Endometrial microvascular endothelial cells (primary cell): ENCODE data around the gene HYLS1. TPM values are rescaled to one million over a fixed set of nuclear protein-coding genes. Genes with fewer than 3 reads are reported as not detected.

Experiments
- in situ Hi-C: cut with HindIII; loops from 2 replicates; pipeline ENCODE4 v1.10.0; 2017; ENCODE audit warnings: low sequenced_read_pairs, low pct_unique_long_range_greater_than_20kb; ENCODE audit errors: inconsistent ontology term
- total RNA-seq: library from RNA; depleted of rRNA; stranded (reverse); fragments of >200 nt; gene quantifications from one replicate; pipeline ENCODE4 v1.2.3, GENCODE V29; 2015; ENCODE audit errors: inconsistent ontology term

The HYLS1 gene
- total RNA-seq, 1 donor from 2014 or later = 12.4 TPM

DNA sequence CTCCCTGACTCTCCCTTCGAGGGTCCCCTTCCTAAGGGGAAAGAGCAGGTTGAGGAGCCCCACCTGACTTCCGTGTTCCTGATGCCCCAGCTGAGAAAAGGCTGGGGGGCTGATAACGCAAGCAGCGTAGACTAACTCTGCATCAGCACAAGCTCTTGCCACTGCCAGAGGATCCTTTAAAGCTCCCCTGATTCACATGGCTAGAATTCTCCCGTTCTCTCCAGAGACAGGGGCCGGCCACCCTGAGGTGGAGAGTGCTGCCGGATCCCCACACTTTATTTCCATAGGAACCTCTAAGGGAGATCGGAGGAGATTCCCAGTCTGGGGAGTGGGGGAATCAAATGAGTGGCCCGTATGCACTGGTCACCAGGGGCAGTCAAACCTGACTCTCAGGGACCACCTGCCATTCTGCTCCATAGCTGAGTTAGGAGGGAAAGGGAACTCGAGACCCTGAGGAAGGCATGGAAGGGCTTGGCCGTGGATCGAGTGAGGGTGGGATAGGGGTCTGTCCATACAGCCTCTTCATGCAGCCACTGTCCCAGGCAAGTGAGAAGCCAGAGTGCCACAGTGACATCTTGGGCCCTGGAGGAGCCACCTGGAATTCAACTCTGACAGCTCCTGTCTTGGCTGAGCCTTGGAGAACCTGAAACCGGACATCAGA, 57.0 kb downstream of the HYLS1 start:
- in situ Hi-C loops = loop anchor here (25.0 kb wide), 1 partner anchor 243 kb away; no protein-coding TSS in a partner anchor

DNA sequence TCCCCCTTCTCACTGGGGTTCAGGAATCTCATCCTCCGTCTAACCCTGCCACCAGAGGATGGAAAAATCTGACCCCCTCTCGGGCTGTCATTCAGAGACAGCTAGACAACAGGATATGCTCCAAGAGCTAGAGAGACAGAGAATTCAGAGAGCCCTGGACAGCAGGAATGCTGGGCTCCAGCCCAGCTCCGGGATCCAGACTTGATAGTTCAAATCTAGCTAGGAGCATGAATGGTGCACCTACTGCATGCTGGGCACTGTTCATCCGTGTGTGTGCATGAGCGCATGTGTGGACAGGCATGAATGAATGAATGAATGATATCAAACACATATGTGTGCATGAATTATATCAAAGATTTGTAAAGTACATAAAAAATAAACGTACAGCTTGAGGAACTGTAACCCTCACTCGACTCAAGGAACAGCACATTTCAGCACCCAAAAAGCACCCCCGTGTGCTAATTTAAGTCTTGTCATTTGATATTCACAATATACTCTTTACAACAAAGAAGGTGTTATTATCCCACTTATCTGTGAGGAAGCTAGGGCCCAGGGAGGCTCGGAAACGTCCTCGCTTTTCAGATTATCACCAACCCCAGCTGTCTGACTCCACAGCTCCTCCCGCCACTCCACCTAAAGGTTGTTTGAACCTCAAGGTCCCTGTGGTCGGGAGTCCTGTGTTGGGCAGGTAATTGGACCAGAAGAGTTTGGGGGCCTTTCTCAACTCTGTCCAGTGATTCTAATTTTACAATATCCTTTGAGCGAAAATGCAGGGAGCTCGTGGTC, 57.7 kb downstream of the HYLS1 start:
- in situ Hi-C loops = loop anchor here (25.0 kb wide), 1 partner anchor 242 kb away; no protein-coding TSS in a partner anchor

DNA sequence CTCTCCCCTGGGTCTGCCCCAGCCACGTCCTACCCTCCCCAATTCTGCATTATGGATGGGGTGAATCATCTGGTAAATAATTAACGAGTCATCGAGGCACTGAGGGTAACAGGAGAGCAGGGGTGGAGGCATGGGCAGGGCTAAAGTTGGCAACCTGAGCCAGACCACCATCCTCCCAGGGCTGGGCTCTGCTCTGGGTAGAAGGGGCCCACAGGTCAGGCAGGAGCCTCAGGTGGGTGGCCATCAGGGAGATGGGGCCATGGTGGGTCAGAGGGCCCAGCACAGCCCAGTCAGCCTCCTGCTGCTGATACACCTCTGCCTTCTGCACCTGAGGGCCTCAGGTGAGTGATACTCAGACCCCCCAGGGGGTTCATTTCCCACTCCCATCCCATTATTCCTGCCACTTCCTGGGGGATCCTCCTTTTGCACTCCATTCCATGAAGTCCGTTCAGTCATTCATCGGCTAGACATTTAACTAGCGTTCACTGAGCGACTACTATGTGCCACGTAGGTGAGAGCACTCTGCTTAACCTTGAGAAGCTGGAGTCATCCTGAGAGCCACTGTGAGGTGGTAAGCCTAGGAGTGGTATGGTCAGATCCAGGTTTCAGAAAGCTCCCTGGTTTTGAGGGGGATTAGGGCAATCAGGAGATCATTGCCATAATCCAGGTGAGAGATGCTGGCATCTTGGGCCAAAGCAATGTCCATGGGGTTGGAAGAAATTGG, 58.5 kb downstream of the HYLS1 start, which contains the start of gene VSIG10L2:
TSS of gene VSIG10L2 (plus strand) at position 248 of the 724 bp plus-strand sequence. CDS start at position 260, 12 bp downstream.
- in situ Hi-C loops = loop anchor here (25.0 kb wide), 1 partner anchor 241 kb away; no protein-coding TSS in a partner anchor

DNA sequence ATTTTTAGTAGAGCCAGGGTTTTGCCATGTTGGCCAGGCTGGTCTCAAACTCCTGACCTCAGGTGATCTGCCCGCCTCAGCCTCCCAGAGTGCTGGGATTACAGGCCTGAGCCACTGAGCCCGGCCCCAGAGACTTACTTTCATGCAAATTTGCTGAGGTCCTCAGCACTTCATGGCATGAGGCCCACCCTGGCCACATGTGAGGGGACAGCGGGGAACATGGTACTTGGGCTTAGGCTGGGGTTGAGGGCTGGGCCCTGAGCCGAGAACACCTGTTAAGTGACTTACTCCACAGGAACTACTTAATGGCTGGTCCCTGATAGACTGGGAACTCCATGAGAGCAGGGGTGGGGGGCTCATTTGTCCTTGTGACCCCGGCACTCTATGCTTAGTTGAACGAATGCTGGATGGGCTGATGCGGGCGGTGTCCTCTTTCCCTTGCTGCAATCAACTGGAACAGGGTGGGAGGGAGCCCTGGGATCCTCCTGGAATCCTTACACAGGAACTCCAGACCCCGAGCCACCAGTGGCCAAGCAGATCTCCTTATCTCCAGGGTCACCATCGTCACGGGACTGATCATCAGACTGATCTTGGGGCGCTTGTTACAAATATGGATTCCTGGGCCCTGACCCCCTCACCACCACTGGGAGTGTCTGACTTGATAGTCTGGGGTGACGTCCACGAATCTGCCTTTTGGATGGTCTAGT, 59.4 kb downstream of the HYLS1 start:
- in situ Hi-C loops = loop anchor here (25.0 kb wide), 1 partner anchor 240 kb away; no protein-coding TSS in a partner anchor

DNA sequence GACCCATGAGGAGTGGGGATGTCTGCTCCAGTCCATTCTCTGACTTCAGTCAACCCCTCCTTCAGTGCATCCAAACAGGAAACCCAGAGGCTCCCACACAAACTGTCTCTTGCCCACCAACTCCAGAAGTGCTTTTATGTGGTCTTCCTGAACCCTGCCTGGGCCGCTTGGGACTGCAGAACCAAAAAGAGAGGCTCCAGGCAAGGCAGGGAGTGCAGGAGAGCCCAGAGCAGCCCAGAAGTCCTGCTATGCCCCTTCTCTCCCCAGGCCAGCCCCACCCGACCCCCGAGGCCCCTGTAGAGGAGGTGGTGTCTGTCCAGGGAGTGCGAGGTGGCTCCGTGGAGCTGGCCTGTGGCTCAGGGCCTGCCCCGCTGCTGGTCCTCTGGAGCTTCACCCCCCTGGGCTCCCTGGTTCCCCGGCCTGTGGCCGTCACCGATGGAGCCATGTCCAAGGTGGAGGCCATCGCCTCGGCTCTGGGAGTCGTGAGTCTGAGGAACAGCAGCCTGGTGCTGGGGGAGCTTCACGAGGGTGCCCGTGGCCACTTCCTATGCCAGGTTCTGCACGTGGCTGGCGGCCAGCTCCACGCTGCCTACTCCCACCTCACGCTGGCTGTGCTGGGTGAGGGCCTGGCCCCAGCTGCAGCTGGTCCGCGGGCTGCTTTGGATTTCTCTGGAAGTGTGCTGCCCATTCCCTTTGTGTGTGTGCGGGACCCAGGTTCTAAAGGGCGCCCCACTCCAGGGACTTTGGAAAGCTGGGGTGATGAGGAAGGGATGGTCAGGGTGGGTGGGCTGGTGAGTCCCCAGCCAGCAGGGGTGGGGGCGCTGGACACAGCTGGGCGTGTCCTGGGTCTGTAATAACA, 60.2 kb downstream of the HYLS1 start:
- in situ Hi-C loops = loop anchor here (25.0 kb wide), 1 partner anchor 240 kb away; no protein-coding TSS in a partner anchor

DNA sequence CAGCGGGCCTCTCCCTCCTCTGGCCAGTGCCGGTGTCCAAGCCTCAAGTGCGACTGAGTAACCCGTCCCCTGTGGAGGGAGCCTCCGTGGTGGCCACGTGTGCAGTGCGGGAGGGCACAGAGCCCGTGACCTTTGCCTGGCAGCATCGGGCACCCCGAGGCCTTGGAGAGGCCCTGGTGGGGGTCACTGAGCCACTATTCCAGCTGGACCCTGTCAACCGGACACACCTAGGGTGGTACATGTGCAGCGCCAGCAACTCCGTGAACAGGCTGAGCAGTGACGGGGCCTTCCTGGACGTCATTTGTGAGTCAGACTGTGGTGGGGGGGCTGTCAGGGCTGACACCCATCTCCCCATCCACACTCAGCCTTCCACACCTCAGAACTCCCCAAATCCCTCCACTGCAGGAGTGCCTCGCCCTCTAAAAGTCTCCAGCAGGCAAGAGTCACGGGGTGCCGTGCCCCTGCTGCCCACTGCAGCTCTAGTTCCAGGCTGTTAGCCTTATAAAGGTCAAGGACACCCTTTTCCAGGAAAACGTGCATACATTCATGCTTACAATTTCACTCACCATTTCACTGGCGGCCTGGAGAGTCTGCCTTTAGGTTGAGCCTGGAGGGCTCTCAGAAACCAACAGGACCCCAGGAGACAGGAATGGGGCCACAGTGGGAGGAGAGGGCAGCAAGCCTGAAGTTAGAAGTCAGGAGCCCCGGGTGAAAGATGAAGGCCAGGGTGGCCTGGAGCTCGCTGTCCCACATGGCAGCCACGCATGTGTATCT, 61.0 kb downstream of the HYLS1 start:
- in situ Hi-C loops = loop anchor here (25.0 kb wide), 1 partner anchor 239 kb away; no protein-coding TSS in a partner anchor

DNA sequence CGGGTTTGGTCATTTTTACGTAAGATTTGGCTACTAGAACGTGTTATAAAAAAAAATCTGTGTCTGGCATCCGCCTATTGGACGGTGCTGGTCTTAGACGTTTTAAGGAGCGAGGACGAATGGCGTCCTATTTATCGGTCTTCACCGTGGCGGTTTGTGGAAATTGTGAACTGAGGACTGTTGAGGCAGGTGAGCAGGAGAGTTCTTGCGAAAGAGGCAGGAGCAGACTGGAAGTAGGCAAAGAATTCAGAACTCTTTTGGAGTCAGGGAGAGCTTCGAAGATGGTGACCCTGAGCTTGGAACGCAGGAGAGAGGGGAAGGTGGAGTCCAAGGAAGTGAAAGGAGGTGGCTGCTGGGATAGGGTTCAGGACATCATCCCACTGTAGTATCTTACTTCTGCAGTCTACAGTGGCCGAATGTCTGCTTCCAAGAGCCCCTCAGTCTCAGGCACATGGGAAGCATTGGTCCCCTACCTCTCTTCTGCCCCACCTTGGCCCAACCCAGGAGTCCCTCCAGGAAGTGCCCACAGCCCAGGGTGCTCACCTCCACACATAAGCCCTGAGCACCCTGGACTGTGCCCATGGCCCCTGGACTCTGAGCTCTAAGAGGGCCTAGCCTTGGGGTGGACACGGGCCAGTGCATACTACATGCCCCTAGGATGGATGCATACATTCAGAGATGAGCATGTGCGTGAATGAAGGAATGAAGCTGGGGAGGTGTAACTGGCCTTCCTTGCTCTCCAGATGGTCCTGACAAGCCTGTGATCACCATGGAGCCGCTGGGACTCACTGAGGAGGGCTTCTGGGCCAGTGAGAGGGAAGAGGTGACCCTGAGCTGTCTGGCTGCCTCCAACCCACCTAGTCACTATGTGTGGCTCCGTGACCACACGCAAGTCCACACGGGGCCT, 62.1 kb downstream of the HYLS1 start:
- in situ Hi-C loops = loop anchor here (25.0 kb wide), 1 partner anchor 238 kb away; no protein-coding TSS in a partner anchor

DNA sequence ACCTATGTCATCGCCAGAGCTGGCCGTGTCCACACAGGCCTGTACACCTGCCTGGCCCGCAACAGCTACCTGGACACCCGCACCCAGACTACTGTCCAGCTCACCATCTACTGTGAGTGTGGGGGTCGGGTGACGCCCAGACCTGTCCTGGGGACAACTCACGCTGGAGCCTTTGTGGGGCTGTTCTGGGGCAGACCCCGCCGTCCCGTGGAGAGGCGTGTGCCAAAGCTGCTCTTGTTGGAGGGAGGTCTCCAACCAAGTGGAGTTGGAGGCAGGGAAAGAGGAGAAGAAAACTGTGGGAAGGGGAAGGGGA, 62.7 kb downstream of the HYLS1 start:
- in situ Hi-C loops = no loop called here

Other genes starting within 250 kb of the HYLS1 start
- gene ACRV1, start 206.8 kb upstream of the HYLS1 start, total RNA-seq = not detected
- gene PATE1, start 141.4 kb upstream of the HYLS1 start, total RNA-seq = not detected
- gene PATE2, start 108.8 kb upstream of the HYLS1 start, total RNA-seq = not detected
- gene PATE3, start 99.5 kb upstream of the HYLS1 start, total RNA-seq = not detected
- gene PATE4, start 54.4 kb upstream of the HYLS1 start, total RNA-seq = not detected
- 10.1 TPM for gene PUS3, start 15.5 kb downstream of the HYLS1 start, total RNA-seq
- not detected for gene DDX25, start 16.8 kb downstream of the HYLS1 start, total RNA-seq
- not detected for gene VSIG10L2, start 58.4 kb downstream of the HYLS1 start, total RNA-seq
- gene CDON, start 175.2 kb downstream of the HYLS1 start, total RNA-seq = 4.3 TPM